ENCODE measurements around the gene PLP2. TPM values are rescaled to one million over a fixed set of nuclear protein-coding genes. Genes with fewer than 3 reads are reported as not detected.
A peak's percentile ranks its signal among the peaks of the same experiment; 100 is the strongest.

PLP2 gene
- total RNA-seq, 1 donor from 2014 or later, result 0.75 TPM

DNA sequence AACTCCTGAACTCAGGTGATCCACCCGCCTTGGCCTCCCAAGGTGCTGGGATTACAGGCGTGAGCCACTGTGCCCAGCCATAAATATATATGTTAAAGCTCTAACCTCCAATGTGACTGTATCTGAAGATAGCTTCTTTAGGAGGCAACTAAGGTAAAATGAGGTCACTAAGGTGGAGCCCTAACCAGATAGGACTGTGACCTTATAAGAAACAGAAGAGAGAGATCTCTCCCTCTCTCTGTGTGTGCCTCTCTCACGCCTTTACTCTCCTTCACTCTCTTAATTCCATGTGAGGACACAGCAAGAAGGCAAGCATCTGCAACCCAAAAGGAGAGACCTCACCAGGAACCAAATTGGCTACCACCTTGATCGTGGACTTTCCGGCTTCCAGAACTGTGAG lies 10.1 kb upstream of the PLP2 start:
- Mint-ChIP-seq H3K27me3 (ENCODE audit: low read depth) (peaks cover 22% of the 10 kb centered on the region), H3K27ac (ENCODE audit: unreplicated experiment) (no peak overlapping the region), H3K4me3 (no peak overlapping the region), H3K9me3 (peaks cover 5% of the 10 kb centered on the region), H3K36me3 (ENCODE audit: low read depth) (peaks cover under 1% of the 10 kb centered on the region), H3K4me1 (peaks cover 11% of the 10 kb centered on the region)
- no peak for DNase-seq (ENCODE audit: low read depth, low spot score)
- TF ChIP-seq, protein P1, sequence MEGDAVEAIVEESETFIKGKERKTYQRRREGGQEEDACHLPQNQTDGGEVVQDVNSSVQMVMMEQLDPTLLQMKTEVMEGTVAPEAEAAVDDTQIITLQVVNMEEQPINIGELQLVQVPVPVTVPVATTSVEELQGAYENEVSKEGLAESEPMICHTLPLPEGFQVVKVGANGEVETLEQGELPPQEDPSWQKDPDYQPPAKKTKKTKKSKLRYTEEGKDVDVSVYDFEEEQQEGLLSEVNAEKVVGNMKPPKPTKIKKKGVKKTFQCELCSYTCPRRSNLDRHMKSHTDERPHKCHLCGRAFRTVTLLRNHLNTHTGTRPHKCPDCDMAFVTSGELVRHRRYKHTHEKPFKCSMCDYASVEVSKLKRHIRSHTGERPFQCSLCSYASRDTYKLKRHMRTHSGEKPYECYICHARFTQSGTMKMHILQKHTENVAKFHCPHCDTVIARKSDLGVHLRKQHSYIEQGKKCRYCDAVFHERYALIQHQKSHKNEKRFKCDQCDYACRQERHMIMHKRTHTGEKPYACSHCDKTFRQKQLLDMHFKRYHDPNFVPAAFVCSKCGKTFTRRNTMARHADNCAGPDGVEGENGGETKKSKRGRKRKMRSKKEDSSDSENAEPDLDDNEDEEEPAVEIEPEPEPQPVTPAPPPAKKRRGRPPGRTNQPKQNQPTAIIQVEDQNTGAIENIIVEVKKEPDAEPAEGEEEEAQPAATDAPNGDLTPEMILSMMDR (conservative IDR thresholded peaks at IDR 0.05), result no peak

DNA sequence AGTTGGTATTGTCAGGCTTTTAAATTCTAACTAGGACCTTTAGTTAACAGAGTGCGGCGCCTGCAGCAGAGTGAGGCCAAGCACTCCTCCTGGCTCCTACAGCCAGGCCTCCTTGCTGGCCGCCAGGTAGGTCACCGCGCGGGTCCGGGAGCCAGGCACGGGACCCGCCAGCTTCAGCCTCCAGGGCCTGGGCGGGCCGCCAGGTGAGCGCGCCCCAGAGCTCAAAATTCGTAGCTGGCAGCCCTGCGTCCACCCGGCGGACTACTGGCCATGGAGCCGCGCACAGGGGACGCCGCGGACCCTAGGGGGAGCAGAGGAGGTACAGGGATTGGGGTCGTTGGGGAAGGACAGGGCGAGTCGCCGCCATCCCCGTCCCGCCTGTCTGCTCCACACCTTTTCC lies 9.1 kb upstream of the PLP2 start, which contains the start of gene MAGIX:
Gene MAGIX (plus strand): TSS at position 139 of the 400 bp plus-strand sequence. CDS start 132 bp downstream, at position 271.
- H3K27ac Mint-ChIP-seq (ENCODE audit: unreplicated experiment), result no peak within 1 kb of the TSS
- H3K9me3 Mint-ChIP-seq, result peaks cover 5% of the 10 kb centered on the region
- H3K4me1 Mint-ChIP-seq, result peaks cover 17% of the 10 kb centered on the region

GRCh38 chrX:49163555-49164419 lies 7.9 kb upstream of the PLP2 start:
- peak overlapping the region; percentile 78 for H3K4me3 Mint-ChIP-seq
- TF ChIP-seq, protein P1 (conservative IDR thresholded peaks at IDR 0.05), result peak; percentile 74
- H3K4me1 Mint-ChIP-seq, result peaks cover 17% of the 10 kb centered on the region
- peak; percentile 62 for DNase-seq (ENCODE audit: low read depth, low spot score)
- H3K9me3 Mint-ChIP-seq, result peaks cover 5% of the 10 kb centered on the region
- H3K27me3 Mint-ChIP-seq (ENCODE audit: low read depth), result peaks cover 32% of the 10 kb centered on the region
- H3K27ac Mint-ChIP-seq (ENCODE audit: unreplicated experiment), result peak overlapping the region; percentile 83
- peaks cover 6% of the 10 kb centered on the region for H3K36me3 Mint-ChIP-seq (ENCODE audit: low read depth)

More for the DNA sequence above, 9.1 kb upstream of the PLP2 start, which contains the start of gene MAGIX:
- TF ChIP-seq, protein P1 (conservative IDR thresholded peaks at IDR 0.05), result no peak
- DNase-seq (ENCODE audit: low read depth, low spot score), result no peak
- Mint-ChIP-seq H3K27me3 (ENCODE audit: low read depth) (peaks cover 30% of the 10 kb centered on the region), H3K36me3 (ENCODE audit: low read depth) (peaks cover 3% of the 10 kb centered on the region), H3K4me3 (peak within 1 kb of the TSS; percentile 67)

GRCh38 chrX:49164589-49165360 lies 6.9 kb upstream of the PLP2 start:
- no peak for DNase-seq (ENCODE audit: low read depth, low spot score)
- H3K27me3 Mint-ChIP-seq (ENCODE audit: low read depth), result peaks cover 39% of the 10 kb centered on the region
- no peak overlapping the region for H3K27ac Mint-ChIP-seq (ENCODE audit: unreplicated experiment)
- H3K4me3 Mint-ChIP-seq, result peak overlapping the region; percentile 78
- peaks cover 8% of the 10 kb centered on the region for H3K36me3 Mint-ChIP-seq (ENCODE audit: low read depth)
- peaks cover 5% of the 10 kb centered on the region for H3K9me3 Mint-ChIP-seq
- TF ChIP-seq, protein P1 (conservative IDR thresholded peaks at IDR 0.05), result no peak
- H3K4me1 Mint-ChIP-seq, result peaks cover 17% of the 10 kb centered on the region
